Measurements from ENCODE around the gene COL4A2. TPM values are rescaled to one million over a fixed set of nuclear protein-coding genes. Genes with fewer than 3 reads are reported as not detected.

Gene COL4A2
- total RNA-seq, 1 donor from 2014 or later: 1,736 TPM

DNA sequence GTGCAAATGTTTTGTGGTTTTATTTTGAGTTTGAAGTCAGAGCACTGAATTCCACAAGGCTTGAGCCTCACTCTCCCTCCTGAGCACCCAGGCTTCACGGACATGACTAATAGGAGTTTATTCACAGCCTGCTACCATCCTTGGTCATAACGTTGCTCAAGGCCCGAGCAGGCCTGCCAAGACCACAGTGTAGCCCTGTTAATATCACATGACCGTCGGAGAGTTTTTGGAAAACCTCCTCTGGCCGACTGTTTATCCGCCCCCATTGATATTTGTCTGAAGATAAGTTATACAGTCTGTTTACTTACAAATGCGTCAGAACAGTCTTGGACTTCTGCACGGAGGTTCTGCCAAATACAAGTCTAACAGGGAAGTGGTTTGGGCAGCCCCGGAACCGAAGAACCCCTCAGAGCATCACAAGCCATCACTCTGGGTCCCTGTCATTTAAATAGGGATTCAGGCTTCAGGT, 89.9 kb downstream of the COL4A2 start:
- no peak for TF ChIP-seq CTCF (IDR thresholded peaks at IDR 0.05; ENCODE audit: insufficient read depth, low read length, poor library complexity, severe bottlenecking)
- Histone ChIP-seq H3K4me3 (ENCODE audit: low read depth, low read length) (no peak overlapping the region), H3K27me3 (ENCODE audit: control insufficient read depth, insufficient read depth, low read length) (no peaks in the 10 kb centered on the region), H3K36me3 (ENCODE audit: control insufficient read depth, insufficient read depth, low read length) (peaks cover 1% of the 10 kb centered on the region)
- peak; percentile 96 for DNase-seq (ENCODE audit: low read depth)

DNA sequence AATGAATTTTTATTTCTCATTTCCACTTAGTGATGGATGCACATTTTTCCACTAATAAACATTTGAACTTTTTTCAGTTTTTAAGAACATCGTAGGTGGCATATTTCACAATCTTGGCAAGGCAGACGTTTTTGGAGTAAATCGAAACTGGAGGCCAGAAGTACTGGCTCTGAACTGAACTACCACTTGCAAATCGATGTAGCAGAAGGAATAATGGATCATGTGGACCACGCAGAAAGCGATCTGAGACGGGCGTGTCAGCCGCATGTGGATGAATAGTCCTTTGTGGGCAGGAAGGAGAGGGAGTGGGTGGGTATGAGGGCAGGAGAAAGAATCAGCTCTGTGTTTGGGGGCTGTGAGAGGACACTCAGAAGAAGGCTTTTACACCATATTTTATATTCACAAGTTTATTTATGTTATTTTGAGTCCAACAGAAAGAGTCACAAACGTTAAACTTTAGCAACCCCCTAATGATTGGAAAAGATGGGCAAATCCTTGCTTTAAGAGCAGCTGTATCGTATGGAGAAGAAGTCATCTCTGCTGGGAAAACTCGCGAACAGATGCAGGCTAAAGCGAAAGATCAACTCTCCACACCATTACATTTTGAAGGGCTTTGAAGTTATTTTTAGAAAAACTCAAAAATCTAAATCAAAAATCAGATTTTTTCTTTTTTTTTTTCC, 90.5 kb downstream of the COL4A2 start:
- Histone ChIP-seq H3K36me3 (ENCODE audit: control insufficient read depth, insufficient read depth, low read length) (peaks cover 1% of the 10 kb centered on the region), H3K4me3 (ENCODE audit: low read depth, low read length) (no peak overlapping the region), H3K27me3 (ENCODE audit: control insufficient read depth, insufficient read depth, low read length) (no peaks in the 10 kb centered on the region)
- TF ChIP-seq CTCF (IDR thresholded peaks at IDR 0.05; ENCODE audit: insufficient read depth, low read length, poor library complexity, severe bottlenecking): no peak
- no peak for DNase-seq (ENCODE audit: low read depth)

- peaks cover 1% of the 10 kb centered on the region for H3K36me3 ChIP-seq (ENCODE audit: control insufficient read depth, insufficient read depth, low read length)
- DNase-seq (ENCODE audit: low read depth): no peak
- H3K27me3 ChIP-seq (ENCODE audit: control insufficient read depth, insufficient read depth, low read length): no peaks in the 10 kb centered on the region
- H3K4me3 ChIP-seq (ENCODE audit: low read depth, low read length): no peak overlapping the region
- TF ChIP-seq CTCF (IDR thresholded peaks at IDR 0.05; ENCODE audit: insufficient read depth, low read length, poor library complexity, severe bottlenecking): no peak
Observed at GRCh38 chr13:110398564-110399507, 91.8 kb downstream of the COL4A2 start.

DNA sequence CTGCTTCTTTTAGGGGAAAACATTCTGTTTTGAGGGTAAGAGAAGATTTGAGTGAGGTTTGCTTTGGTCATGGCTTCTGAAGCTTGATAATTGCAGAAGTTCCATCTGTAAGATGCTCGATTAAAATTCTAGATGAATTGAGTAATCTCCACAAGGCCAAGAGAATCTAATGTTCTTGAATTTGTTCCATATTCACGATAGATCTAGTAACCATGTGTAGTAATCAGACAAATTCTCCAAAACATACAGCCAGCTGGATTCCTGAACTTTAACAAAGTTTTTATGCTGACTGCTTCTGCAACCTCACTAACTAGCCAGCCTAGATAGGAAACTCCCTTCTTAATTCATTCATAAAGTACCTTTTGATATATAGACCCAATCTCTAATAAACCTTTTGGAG, 92.7 kb downstream of the COL4A2 start:
- H3K4me3 ChIP-seq (ENCODE audit: low read depth, low read length): no peak overlapping the region
- H3K36me3 ChIP-seq (ENCODE audit: control insufficient read depth, insufficient read depth, low read length): no peaks in the 10 kb centered on the region
- DNase-seq (ENCODE audit: low read depth): no peak
- H3K27me3 ChIP-seq (ENCODE audit: control insufficient read depth, insufficient read depth, low read length): no peaks in the 10 kb centered on the region
- no peak for TF ChIP-seq CTCF (IDR thresholded peaks at IDR 0.05; ENCODE audit: insufficient read depth, low read length, poor library complexity, severe bottlenecking)

- H3K27me3 ChIP-seq (ENCODE audit: control insufficient read depth, insufficient read depth, low read length): no peaks in the 10 kb centered on the region
- no peaks in the 10 kb centered on the region for H3K36me3 ChIP-seq (ENCODE audit: control insufficient read depth, insufficient read depth, low read length)
- H3K4me3 ChIP-seq (ENCODE audit: low read depth, low read length): no peak overlapping the region
- DNase-seq (ENCODE audit: low read depth): no peak
- no peak for TF ChIP-seq CTCF (IDR thresholded peaks at IDR 0.05; ENCODE audit: insufficient read depth, low read length, poor library complexity, severe bottlenecking)
Observed at GRCh38 chr13:110400786-110401533, 93.9 kb downstream of the COL4A2 start.
